Medulla oblongata (tissue), 1 donor: ENCODE measurements around the gene PLGRKT.
"Not testable (repeated sequence)": the region's sequence is repeated elsewhere in the genome, so short reads cannot be mapped to it uniquely, and the experiment has no call there.

Source experiments
- DNase-seq: peaks from one replicate; pipeline ENCODE4 v3.0.0-alpha.2; 2015; ENCODE audit errors: extremely low spot score

The PLGRKT gene

DNA sequence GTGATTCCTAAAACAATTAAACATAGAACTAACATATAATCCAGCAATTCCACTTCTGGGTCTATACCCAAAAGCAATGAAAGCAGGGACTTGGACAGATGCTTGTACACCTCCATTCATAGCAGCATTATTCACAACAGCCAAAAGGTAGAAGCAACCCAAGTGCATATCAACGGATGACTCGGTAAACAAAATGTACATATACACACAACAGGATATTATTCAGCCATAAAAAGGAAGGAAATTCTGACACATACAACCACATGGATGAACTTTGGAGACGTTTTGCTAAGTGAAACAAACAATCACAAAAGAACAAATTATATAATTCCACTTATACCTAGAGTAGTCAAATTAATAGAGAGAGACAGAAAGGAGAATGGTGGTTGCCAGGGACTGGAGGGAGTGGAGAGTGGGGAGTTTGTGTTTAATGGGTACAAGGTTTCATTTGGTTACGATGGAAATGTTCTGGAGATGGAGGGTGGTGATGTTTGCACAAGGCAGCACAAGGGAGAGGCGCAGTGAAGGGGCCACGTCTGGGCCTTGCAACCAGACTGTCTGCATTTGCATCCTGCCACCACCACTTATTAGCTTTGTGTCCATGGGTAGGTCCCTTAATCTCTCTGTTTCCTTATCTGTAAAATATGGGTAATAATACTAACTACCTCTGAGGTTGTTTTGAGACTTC lies 61.8 kb downstream of the PLGRKT start:
- no peak for DNase-seq

DNA sequence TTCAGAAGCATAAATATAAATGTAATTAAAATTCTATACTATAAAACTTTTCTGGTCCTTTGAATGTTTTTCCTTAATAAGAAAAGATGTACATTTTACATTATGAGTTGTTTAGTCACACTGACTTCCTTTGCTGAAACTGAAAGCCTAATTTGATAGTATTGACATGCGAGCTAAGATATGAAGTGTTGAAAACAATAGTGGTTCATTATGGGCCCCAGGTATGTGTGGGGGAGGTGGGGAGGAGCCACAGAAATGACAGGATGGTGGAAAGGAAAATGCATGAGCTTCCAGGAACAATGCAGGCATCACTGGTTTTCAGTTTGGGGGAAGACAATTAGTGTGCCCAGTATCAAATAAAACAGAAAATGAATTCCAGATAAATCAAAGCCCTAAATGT lies 62.6 kb downstream of the PLGRKT start:
- no peak for DNase-seq

DNA sequence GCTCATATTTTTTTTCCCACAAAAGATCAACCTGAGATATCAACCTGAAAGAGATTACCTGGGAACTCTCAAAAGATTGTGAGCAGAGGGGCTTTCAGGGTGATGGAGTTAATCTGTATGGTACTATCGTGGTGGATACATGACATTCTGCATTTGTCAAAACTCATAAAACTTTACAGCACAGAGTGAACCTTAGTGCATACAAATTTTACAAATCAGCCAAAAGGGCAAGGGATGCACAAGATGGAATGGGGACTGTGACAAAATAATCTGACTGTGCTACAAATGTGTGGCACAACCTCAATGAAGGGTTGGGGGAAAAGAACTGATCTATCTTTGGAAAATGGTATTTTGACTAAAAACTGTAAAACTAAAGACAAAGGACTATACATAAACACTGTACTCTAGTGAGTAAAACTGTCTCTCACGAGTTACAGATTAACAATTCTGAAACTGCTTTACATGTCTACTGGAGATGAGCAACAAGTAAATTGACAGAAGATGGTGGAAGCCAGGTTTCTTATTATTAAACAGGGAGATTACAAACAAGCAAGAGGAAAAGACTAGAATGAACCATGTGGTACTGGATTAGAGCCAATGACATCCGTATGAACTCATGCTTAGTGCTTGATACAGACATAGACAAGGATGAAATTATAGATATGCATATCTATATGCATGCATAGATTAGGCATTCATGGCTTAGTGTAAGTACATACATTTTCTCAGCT lies 73.3 kb downstream of the PLGRKT start:
- DNase-seq: peak; percentile 12

DNA sequence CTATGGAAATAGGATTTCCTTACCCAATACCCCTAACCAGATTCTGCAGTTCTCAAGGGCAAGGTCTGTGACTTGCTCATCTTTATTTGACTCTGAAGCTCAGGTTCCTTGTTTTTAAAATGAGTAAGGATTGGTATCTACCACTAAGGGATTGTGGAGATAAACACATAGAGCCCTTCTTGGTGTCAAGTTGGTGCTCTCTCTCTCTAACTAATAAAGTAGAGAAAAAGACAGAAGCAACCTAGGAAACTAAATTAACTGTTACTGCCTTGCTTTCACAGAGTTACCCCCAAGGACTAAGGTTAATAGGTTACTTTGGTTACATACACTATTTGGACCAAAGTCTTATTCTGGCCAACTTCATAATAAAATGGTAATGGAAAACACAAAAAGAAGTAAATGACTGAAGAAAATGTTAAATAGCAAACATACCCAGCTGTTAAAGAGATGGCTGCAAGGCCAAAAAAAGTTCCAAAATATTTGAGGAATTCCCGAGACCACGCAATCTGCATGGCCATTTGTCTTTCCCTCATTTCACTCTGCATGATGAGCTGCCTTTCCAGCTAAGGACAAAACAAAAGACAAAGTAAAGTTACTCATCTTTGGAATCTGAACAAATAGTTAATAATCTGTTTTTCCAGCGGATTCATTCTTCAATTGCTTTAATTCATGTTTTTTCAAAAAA lies 76.3 kb downstream of the PLGRKT start:
- DNase-seq: no peak

DNA sequence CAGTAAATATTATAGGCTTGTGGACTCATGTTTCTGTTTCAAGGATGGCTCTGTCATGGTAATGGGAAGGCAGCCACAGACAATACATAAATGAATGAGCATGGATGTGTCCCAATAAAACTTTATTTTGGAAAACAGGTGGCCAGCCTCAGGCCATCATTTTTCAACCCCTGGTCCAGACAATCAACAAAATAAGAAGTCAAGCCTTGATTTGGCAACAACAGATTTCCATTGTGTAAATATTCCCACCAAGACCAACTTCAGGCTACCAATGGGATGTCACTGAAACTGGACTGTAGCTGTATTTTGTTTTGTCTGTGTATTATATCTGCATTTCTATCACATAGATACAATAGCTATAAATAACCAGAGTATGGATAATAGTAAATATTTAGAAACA lies 77.4 kb downstream of the PLGRKT start:
- no peak for DNase-seq

DNA sequence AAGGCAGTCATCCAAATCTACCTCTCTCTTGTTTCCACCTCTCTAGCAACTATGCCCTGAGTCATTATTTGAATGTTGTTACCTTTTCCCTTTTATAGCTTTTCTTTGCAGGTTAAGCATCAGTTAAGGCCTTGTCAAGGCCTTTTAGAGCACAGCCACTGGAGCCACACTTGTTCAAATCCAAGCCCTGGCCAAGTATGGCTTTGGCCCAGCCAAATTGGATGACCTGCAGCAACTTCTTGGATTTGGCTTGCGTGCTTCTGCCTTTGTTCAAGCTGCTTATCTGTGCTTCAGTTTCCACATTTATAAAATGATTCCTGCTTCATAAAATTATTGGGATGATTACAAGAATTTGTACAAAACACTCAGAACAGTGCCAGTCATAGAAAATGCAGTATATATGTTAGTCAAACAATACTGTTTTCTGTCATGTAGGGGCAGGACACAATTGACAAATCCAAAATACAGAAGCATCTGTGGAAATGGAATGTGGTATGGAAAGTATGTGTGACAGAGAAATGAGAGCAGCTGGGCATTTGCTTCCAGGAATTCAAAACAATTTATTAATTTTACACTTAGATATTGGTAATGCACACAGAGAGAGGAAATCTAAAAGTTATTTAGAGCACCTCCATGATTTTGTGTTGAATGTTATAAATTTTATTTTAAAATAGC lies 80.2 kb downstream of the PLGRKT start:
- no peak for DNase-seq

DNA sequence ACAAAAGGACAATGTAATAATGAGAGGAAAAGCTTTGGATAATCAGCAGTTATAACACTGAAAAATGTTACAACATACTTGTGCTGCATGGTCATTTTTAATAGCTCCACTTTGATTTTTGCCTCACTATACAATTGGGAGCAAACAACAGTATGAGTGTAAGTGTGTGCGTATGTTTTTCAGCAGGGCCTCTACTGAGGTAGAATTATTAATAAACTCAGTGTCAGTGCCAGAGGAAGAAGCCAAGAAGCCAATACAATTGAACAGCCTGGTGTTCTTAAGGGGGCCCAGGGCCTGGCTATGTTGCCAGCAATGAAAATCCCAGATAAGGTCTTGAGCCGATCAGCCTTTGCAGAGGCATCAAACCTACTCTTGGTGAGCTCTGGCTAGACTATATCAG lies 81.9 kb downstream of the PLGRKT start:
- DNase-seq: no peak

DNA sequence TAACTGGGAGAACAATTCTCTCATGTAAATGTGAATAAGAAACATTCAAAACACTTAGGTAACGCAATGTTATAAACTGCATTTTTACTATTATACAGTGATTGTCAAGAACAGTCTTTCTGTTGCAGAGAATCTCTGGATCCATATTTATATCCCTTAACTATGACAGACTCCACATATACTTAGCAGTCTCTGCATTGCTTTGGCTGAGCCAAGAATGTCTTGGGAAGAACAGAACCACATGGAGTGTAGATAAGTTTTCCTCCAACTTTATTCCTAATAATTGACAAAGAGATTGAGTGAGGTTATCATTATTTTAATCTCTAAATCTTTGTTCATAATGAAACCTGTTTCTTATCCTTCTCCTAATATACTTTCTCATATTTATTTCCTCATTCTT lies 82.5 kb downstream of the PLGRKT start:
- no peak for DNase-seq

DNA sequence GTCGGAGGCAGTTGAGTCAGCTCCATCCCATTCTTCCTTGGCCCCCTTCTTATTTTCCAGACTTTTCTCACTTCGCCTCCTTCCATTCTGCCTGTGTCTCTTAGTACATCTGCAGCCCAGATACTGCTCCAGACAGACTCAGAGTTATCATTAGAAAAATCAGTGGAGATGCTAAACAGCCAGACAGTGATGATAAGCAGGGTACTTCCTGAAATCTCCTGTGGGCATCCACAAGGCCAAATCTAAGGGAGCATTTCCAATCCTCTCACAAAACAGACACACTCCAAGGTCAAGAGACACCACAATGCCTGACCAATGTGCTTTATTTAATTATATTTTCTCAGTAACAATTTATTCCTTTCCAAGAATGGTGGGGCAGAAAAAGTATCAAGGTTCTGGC lies 83.5 kb downstream of the PLGRKT start:
- DNase-seq: no peak

DNA sequence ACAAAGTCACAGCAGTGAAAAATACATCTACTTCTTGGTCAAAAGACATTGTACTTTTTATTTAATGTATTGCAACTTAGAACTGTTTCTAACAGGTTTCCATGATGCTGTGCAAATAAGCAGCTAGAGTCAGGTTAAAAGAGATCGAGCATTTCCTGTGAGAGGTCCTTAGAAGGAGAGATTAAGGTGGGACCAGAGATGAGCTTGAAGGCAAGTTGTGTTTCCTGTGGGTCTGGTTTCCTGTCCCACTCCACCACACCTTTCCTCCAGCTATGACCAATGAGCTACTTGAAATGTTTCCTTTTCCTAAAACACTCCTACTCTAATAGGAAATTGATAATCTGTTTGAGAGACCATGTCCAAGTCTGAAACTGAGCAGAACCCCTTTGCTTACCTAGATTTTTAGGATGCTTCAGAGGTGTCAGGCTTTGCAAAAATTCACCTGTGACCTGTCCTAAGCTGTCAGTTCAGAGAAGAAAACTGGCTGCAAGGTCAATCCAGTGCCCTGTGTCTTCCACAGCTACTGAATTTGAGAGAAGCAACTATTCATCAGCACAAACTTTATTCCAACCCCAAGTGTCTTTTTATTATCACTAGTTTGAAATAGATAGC lies 85.0 kb downstream of the PLGRKT start:
- no peak for DNase-seq

DNA sequence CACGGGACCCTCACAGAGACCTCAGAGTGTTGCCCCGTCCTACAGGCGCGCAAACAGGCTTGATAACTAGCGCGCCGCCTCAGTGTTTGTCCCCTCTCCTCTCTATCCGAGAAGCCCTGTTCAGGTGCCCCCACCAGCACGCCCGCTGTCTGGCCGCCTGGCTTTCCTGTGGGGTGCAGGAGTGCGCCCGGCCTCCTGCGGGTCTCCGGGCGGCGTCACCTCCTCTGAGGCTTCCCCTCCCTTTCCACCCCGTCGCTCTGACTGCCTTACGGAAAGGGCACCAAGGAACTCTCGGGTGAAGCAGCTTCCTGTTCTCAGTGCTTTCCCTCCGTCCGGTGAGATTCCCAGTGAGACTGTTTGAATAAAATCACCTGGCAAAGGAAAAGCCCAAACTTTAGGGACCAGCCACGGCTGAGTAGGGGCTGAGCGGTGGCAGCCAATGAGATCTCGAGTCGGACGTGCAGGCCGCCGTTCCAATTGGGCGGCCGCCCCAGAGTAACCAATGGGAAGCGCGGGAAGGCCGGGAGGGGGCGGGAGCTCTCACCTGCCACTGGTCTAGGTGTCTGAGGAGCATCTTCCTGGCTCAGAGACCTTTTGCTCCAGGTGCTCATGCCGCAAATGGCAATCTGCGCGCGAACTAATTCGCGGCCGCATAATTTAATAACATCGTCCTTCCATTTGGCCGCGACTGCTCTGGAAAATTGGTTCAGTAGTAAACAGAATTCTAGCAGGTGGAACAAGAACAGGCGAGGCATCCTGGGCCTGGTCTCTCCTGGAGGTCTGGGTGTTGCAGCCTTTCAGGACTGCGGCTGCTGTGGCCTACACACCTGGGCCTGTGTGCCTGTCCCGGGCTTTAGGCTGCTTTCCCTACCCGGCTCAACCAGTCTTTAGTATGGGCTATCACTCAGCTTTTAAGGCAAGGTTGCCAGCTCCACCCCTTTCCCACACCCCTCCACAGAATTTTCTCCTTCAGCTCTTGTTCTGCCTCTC lies 98.4 kb downstream of the PLGRKT start, which contains the start of gene RLN1:
Gene RLN1 (minus strand): TSS at position 885 of the 990 bp plus-strand sequence. CDS start 130 bp downstream, at position 755.
- not testable (repeated sequence) for DNase-seq

DNA sequence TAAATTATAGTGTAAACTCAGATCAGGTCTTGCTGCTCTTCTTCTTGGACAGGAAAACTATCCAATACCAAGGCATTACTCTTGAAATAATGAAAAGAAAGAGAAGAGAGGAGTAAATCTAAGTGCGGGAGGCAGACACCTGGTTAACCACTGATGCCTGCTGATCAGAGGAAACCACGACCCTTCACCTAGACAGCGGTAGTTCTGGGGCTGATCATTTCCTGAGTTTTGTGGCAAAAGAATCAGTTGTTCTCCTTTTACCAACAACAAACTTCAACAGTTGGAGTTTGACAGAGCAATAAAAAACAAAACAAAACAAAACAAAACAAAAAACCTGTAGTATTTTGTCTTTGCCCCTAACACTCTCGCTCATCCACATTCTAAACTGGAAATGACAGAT lies 101.0 kb downstream of the PLGRKT start:
- DNase-seq: no peak

DNA sequence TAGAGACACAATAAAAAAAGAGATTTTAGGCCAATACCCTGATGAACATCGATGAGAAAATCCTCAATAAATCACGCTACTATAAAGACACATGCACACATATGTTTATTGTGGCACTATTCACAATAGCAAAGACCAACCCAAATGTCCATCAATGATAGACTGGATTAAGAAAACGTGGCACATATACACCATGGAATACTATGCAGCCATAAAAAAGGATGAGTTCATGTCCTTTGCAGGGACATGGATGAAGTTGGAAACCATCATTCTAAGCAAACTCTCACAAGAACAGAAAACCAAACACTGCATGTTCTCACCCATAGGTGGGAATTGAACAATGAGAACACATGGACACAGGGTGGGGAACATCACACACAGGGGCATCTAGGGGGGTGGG lies 106.4 kb downstream of the PLGRKT start:
- DNase-seq: not testable (repeated sequence)

DNA sequence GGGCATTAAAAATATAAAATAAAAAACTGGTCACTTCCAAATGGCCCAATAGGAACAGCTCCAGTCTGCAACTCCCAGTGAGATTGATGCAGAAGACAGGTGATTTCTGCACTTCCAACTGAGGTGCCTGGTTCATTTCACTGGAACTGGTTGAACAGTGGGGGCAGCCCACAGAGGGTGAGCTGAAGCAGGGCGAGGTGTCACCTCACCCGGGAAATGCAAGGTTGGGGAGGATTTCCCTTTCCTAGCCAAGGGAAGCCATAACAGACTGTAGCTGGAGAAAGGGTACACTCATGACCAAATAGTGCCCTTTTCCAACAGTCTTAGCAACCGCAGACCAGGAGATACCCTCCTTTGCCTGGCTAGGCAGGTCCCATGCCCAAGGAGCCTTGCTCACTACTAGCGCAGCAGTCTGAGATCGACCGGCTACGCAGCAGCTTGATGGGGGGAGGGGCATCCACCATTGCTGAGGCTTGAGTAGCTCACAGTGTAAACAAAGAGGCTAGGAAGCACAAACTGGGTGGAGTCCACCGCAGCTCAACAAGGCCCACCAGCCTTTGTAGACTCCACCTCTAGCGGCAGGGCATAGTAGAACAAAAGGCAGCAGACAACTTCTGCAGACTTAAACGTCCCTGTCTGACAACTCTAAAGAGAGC lies 110.7 kb downstream of the PLGRKT start:
- DNase-seq: no peak

DNA sequence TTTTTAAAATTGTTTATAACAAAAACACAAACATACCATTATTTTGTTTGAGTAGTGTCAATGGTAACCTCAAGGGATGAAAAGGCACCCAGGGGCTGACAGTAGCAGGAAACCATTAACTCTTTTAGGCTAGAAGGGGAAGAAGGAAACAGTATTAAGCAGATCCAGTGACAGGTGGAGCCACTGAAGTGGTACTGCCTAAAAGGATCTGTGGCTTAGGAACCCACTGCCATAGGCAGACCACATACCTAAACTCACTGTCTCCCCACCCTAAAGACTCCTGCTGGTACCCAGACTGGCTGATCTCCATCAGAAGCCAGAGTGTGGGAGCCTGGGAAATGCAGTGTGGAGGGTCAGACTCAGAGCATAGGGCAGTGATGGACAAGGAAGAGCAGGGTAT lies 111.5 kb downstream of the PLGRKT start:
- DNase-seq: no peak

DNA sequence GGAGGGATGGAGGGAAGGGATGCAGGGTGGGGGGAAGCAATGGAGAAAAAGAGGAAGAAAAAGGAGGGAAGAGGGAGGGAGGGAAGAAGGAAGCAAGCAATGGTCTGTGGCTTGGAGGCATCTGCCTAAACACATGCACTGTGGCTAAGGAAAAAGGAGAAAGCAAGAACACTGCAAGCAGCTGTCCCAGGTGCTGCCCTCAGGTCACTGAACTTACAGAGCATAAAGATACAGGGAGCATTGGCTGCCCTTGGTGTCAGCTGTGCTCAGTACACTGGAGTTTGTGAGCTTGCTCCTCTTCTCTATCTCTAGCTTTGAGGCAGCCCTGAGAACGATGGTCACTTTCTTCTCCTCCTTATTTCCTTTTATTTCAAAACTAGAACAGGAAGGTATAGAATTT lies 116.1 kb downstream of the PLGRKT start:
- not testable (repeated sequence) for DNase-seq

DNA sequence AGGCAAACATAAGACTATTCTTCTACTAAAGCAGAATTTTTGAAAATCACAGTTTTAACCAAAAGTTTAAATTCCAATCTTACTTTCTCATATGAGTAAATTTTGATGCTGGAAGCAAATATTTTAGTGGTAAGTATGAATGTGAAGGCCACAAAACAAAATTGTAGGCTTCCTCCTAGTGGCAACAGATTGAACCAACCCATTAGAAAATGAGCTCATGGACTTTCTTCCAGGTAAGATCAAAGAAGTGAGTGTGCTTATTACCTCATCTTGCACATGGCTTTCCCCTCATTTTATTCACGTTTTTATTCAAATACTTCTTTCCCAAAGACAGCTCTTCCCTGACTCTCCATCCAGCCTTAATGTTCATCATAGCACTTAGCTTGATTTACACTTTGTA lies 116.7 kb downstream of the PLGRKT start:
- no peak for DNase-seq

DNA sequence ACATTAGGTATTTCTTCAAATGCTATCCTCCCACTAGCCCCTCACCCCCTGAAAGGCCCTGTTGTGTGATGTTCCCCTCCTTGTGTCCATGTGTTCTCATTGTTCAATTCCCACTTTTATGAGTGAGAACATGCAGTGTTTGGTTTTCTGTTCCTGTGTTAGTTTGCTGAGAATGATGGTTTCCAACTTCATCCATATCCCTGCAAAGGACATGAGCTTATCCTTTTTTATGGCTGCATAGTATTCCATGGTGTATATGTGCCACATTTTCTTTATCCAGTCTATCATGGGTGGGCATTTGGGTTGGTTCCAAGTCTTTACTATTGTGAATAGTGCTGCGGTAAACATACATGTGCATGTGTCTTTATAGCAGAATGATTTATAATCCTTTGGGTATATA lies 121.3 kb downstream of the PLGRKT start:
- DNase-seq: not testable (repeated sequence)

DNA sequence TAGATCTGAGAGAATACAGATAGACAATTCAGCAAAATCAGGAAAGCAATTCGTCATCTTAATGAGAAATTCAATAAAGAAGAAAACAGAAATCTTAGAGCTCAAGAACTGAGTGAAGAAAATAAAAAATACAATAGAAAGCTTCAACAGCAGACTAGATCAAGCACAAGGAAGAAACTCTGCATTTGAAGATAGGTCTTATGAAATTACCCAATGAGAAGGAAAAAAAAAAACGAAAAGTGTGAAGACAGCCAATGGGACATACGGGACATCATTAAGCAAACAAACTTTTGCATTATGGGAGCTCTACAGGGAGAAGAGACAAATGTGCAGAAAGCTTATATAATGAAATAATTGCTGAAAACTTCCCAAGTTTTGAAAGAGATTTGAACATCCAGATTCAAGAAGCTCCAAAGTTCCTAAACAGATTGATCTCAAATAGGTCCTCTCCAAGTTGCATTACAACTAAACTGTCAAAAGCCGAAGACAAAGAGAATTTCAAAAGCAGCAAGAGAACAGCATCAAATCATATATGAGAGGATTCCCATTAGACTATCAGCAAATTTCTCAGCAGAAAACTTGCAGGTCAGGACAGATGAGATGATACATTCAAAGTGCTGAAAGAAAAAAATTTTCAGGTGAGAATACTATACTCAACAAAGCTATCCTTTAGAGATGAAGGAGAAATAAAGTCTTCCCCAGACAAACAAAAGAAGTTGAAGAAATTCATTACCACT lies 122.4 kb downstream of the PLGRKT start:
- DNase-seq: no peak
